ENCODE data around the gene TREX2. TPM values are rescaled to one million over a fixed set of nuclear protein-coding genes. Genes with fewer than 3 reads are reported as not detected.

The TREX2 gene
- total RNA-seq, 1 experiment from 2014 or later: 1.1 TPM

DNA sequence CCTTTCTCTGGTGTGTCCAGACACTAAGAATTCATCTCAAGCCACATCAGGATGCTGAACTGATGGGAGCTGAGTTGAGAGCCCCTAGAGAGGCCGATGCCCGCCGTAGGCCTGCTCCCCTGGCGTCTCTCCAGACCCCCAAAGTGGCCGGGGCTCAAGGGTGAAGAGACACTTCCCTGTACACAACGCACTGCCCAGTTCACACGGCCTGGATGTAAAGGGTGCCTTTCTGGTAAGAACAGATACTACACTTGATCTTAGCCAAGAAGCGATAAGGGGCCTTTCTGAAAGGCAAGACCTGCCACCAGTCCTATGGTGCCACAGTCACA is 5.1 kb upstream of the TREX2 start:
- no peak overlapping the region for H4K8ac ChIP-seq (replicated peaks; ENCODE audit: insufficient read length, low read depth, low read length)
- no CpG with 5 or more reads among the region's 8 CpGs for WGBS (ENCODE audit: extremely low coverage, insufficient read length, low lambda C conversion rate)
- H3K79me2 ChIP-seq (ENCODE audit: insufficient read depth, low read length): no peaks in the 10 kb centered on the region
- H3K36me3 Mint-ChIP-seq (ENCODE audit: insufficient read depth in 1 of 3, low read depth in 3 of 3): peaks cover 16 to 36% (median 24%) of the 10 kb centered on the region in 3 experiments; a peak in 5 of 7 replicates
- no peak overlapping the region for H2AK5ac ChIP-seq (ENCODE audit: insufficient read length, low read length)
- TF ChIP-seq, protein P1, sequence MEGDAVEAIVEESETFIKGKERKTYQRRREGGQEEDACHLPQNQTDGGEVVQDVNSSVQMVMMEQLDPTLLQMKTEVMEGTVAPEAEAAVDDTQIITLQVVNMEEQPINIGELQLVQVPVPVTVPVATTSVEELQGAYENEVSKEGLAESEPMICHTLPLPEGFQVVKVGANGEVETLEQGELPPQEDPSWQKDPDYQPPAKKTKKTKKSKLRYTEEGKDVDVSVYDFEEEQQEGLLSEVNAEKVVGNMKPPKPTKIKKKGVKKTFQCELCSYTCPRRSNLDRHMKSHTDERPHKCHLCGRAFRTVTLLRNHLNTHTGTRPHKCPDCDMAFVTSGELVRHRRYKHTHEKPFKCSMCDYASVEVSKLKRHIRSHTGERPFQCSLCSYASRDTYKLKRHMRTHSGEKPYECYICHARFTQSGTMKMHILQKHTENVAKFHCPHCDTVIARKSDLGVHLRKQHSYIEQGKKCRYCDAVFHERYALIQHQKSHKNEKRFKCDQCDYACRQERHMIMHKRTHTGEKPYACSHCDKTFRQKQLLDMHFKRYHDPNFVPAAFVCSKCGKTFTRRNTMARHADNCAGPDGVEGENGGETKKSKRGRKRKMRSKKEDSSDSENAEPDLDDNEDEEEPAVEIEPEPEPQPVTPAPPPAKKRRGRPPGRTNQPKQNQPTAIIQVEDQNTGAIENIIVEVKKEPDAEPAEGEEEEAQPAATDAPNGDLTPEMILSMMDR (conservative IDR thresholded peaks at IDR 0.05): no peak
- H2BK120ac ChIP-seq (ENCODE audit: low read depth, low read length, poor library complexity, severe bottlenecking): no peak overlapping the region
- no peak overlapping the region for H3K18ac ChIP-seq (ENCODE audit: insufficient read length, low read depth, low read length)
- no peak overlapping the region for H3K4ac ChIP-seq (ENCODE audit: low read depth, low read length)
- H2AFZ ChIP-seq (ENCODE audit: low read length): no peak overlapping the region
- H2BK5ac ChIP-seq (ENCODE audit: insufficient read length, low read length): no peak overlapping the region
- no peak overlapping the region for H3K23ac ChIP-seq (ENCODE audit: insufficient read length, low read depth, low read length)
- peaks cover 35% of the 10 kb centered on the region for H3K9me3 ChIP-seq (ENCODE audit: control insufficient read depth, low read depth, low read length)
- H3K4me1 ChIP-seq (ENCODE audit: insufficient read depth, low read length): no peaks in the 10 kb centered on the region
- no peak overlapping the region for H2BK12ac ChIP-seq (ENCODE audit: insufficient read length, low read depth, low read length)
- H2BK20ac ChIP-seq (ENCODE audit: low read depth, low read length, poor library complexity, severe bottlenecking): no peak overlapping the region
- H3K14ac ChIP-seq (ENCODE audit: insufficient read depth, low read length): no peak overlapping the region
- no peak overlapping the region for H3K27ac Mint-ChIP-seq
- no peak for DNase-seq
- no peaks in the 10 kb centered on the region for H3K79me1 ChIP-seq (ENCODE audit: insufficient read depth, low read depth, low read length, poor library complexity, severe bottlenecking)
- no peak overlapping the region for H4K91ac ChIP-seq (ENCODE audit: insufficient read length, low read depth, low read length)
- no peak overlapping the region for H3K27ac ChIP-seq (ENCODE audit: insufficient read length, low read depth, low read length)
- no peak overlapping the region for H3K56ac ChIP-seq (ENCODE audit: insufficient read length, low read depth, low read length)
- no peak overlapping the region for H3K9ac ChIP-seq (ENCODE audit: extremely low read depth, insufficient read length, low read length)
- no peak overlapping the region for H2BK15ac ChIP-seq (ENCODE audit: low read depth, low read length)
- no peaks in the 10 kb centered on the region for H4K20me1 ChIP-seq (ENCODE audit: control insufficient read depth, insufficient read depth, insufficient read length)
- no peak overlapping the region for H3K4me2 ChIP-seq (ENCODE audit: insufficient read depth, insufficient read length, low read length)
- no peaks in the 10 kb centered on the region for H3K23me2 ChIP-seq (ENCODE audit: insufficient read length, low read depth, low read length, poor library complexity, severe bottlenecking)
- peaks cover 63 to 76% of the 10 kb centered on the region in 2 experiments for H3K9me3 Mint-ChIP-seq
- H3K4me1 Mint-ChIP-seq: no peaks in the 10 kb centered on the region
- no peaks in the 10 kb centered on the region for H3K27me3 Mint-ChIP-seq (ENCODE audit: low read depth)
- H3T11ph ChIP-seq (ENCODE audit: low read length): no peak overlapping the region
- H3K4me3 Mint-ChIP-seq: no peak overlapping the region
- H3K27me3 ChIP-seq (ENCODE audit: insufficient read depth, low read length): no peaks in the 10 kb centered on the region
- no peak overlapping the region for H4K5ac ChIP-seq (ENCODE audit: insufficient read length, low read depth, low read length)

Data from H9 (cell line).